ENCODE data around the gene BCL7C. TPM values are rescaled to one million over a fixed set of nuclear protein-coding genes. Genes with fewer than 3 reads are reported as not detected.

Gene BCL7C
- total RNA-seq, 2 experiments from 2014 or later, result 17.8 to 19.1 TPM

DNA sequence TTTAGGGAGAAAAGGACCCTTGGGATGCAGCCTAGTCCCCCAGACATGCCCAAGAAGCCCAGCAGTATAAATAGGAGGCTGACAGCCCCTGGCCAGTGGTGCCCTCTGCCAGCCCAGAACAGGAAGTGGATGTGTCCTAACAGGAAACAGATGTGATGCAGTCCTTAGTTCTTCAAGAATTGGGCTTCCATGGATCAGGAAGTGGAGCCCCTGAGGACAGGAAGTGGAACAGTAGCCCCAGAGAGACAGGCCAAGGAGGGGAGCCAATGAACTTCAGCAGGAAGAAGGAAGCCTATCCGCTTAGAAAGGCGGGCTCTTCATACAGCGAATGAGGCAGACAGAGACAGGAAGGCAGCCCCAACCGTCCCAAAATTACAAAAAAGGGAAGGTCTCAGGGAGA, 9.7 kb upstream of the BCL7C start:
- DNase-seq, result peak in 3 of 14 experiments; percentile 27 to 54 (median 48)
- no peaks in the 10 kb centered on the region for H3K36me3 ChIP-seq (ENCODE audit: insufficient read depth, low read length)
- Mint-ChIP-seq H3K27me3 (no peaks in the 10 kb centered on the region), H3K36me3 (ENCODE audit: low read depth) (no peaks in the 10 kb centered on the region), H3K9me3 (peaks cover 3% of the 10 kb centered on the region), H3K4me1 (ENCODE audit: low read depth) (peaks cover 38% of the 10 kb centered on the region), H3K27ac (peak overlapping the region; percentile 87), H3K4me3 (no peak overlapping the region)
- ATAC-seq (ENCODE audit: poor library complexity), result no peak
- no peaks in the 10 kb centered on the region for H3K27me3 ChIP-seq (ENCODE audit: control insufficient read depth in 1 of 2, insufficient read depth in 2 of 2, low read length in 2 of 2)
- intact Hi-C loops (cut with DNase I, micrococcal nuclease), result loop anchor here in 1 of 2 experiments (2.0 to 5.0 kb wide), 2 partner anchors 17 to 56 kb away; no protein-coding TSS in a partner anchor
- H3K9me3 ChIP-seq (ENCODE audit: control insufficient read depth in 1 of 2, insufficient read depth in 1 of 2, low read length in 2 of 2), result peaks cover 0 to 8% of the 10 kb centered on the region in 2 experiments
- no peak overlapping the region for H3K4me3 ChIP-seq (ENCODE audit: low read length)
- H3K27ac ChIP-seq (ENCODE audit: low read depth in 1 of 2, low read length in 2 of 2), result peak overlapping the region; percentile 37 to 67
- peaks cover 49% of the 10 kb centered on the region for H3K4me1 ChIP-seq (ENCODE audit: insufficient read depth, low read length)
- CTCF ChIA-PET, result interaction anchor here (1.5 to 3.4 kb wide), 4 partner anchors 28 to 239 kb away, joined by 3 to 75 read pairs (median 26); no protein-coding TSS in a partner anchor
- POLR2A ChIA-PET, result interaction anchor here (1.6 to 4.5 kb wide), 4 partner anchors 27 to 245 kb away, joined by 3 to 93 read pairs (median 32); partner anchors contain the start of genes FBRS and PHKG2
- TF ChIP-seq, protein P1, sequence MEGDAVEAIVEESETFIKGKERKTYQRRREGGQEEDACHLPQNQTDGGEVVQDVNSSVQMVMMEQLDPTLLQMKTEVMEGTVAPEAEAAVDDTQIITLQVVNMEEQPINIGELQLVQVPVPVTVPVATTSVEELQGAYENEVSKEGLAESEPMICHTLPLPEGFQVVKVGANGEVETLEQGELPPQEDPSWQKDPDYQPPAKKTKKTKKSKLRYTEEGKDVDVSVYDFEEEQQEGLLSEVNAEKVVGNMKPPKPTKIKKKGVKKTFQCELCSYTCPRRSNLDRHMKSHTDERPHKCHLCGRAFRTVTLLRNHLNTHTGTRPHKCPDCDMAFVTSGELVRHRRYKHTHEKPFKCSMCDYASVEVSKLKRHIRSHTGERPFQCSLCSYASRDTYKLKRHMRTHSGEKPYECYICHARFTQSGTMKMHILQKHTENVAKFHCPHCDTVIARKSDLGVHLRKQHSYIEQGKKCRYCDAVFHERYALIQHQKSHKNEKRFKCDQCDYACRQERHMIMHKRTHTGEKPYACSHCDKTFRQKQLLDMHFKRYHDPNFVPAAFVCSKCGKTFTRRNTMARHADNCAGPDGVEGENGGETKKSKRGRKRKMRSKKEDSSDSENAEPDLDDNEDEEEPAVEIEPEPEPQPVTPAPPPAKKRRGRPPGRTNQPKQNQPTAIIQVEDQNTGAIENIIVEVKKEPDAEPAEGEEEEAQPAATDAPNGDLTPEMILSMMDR (IDR thresholded peaks at IDR 0.05), result no peak

DNA sequence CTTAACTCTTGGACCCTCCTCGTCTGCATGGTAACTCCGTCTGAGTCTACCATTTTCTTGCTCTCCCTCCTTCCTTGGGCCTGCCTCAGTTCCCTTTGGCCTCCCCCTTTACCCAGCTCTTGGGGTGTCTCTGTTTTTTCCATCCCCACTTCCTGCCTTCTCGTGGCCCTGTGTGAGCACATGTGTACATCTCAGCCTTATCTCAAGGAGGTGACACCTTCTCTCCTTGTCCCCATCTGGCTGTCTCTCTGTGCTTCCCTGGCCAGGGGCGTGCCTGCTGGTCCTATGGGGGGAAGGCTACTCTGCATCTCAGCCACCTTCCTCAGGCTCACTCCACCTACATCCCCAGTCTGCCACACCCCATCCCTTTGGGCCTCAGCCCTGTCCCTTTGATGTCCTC, 9.1 kb upstream of the BCL7C start:
- peaks cover 3% of the 10 kb centered on the region for H3K9me3 Mint-ChIP-seq

More for the DNA sequence above, 9.1 kb upstream of the BCL7C start:
- Histone ChIP-seq H3K36me3 (ENCODE audit: insufficient read depth, low read length) (no peaks in the 10 kb centered on the region), H3K4me3 (ENCODE audit: low read length) (peak overlapping the region; percentile 58), H3K9me3 (ENCODE audit: control insufficient read depth in 1 of 2, insufficient read depth in 1 of 2, low read length in 2 of 2) (peaks cover 0 to 8% of the 10 kb centered on the region in 2 experiments), H3K4me1 (ENCODE audit: insufficient read depth, low read length) (peaks cover 46% of the 10 kb centered on the region), H3K27me3 (ENCODE audit: control insufficient read depth in 1 of 2, insufficient read depth in 2 of 2, low read length in 2 of 2) (no peaks in the 10 kb centered on the region), H3K27ac (ENCODE audit: low read depth in 1 of 2, low read length in 2 of 2) (peak overlapping the region; percentile 67 to 81)
- H3K27me3 Mint-ChIP-seq, result no peaks in the 10 kb centered on the region
- CTCF ChIA-PET, result interaction anchor here (0.6 to 3.4 kb wide), 8 partner anchors 12 to 239 kb away, joined by 3 to 75 read pairs (median 4); no protein-coding TSS in a partner anchor
- peaks cover 37% of the 10 kb centered on the region for H3K4me1 Mint-ChIP-seq (ENCODE audit: low read depth)
- H3K4me3 Mint-ChIP-seq, result peak overlapping the region; percentile 97
- no peaks in the 10 kb centered on the region for H3K36me3 Mint-ChIP-seq (ENCODE audit: low read depth)
- DNase-seq, result peak in 3 of 14 experiments; percentile 32 to 36 (median 36)
- intact Hi-C loops (cut with DNase I, micrococcal nuclease), result loop anchor here in 1 of 2 experiments (2.0 to 5.0 kb wide), 2 partner anchors 18 to 56 kb away; no protein-coding TSS in a partner anchor
- POLR2A ChIA-PET, result interaction anchor here (0.7 to 4.5 kb wide), 16 partner anchors 12 to 557 kb away, joined by 3 to 93 read pairs (median 7); partner anchors contain the start of genes ARMC5, BCL7C, FUS and KAT8
- TF ChIP-seq, protein P1 (IDR thresholded peaks at IDR 0.05), result no peak
- ATAC-seq (ENCODE audit: poor library complexity), result peak; percentile 21
- peak overlapping the region; percentile 87 for H3K27ac Mint-ChIP-seq
